Body of pancreas (tissue), 4 donors: ENCODE measurements around the gene UBTD1.

Source experiments
- POLR2A ChIP-seq, 3 donors: fragments of 450-650 bp; IDR thresholded peaks; one replicate each; pipeline ENCODE4 v1.6.1; 2016; ENCODE audit warnings: antibody characterized with exemption in 3 of 3, mild to moderate bottlenecking in 2 of 3
- TF ChIP-seq, protein P1 (sequence below), 7 experiments: fragments of 450-650 bp in 4 of 7; fragments of 200-600 bp in 3 of 7; sonication (generic) in 3 of 7; IDR thresholded peaks; one replicate each; pipeline ENCODE4 v1.5.1; 2016 to 2019; ENCODE audit warnings: antibody characterized with exemption in 7 of 7

DNA sequence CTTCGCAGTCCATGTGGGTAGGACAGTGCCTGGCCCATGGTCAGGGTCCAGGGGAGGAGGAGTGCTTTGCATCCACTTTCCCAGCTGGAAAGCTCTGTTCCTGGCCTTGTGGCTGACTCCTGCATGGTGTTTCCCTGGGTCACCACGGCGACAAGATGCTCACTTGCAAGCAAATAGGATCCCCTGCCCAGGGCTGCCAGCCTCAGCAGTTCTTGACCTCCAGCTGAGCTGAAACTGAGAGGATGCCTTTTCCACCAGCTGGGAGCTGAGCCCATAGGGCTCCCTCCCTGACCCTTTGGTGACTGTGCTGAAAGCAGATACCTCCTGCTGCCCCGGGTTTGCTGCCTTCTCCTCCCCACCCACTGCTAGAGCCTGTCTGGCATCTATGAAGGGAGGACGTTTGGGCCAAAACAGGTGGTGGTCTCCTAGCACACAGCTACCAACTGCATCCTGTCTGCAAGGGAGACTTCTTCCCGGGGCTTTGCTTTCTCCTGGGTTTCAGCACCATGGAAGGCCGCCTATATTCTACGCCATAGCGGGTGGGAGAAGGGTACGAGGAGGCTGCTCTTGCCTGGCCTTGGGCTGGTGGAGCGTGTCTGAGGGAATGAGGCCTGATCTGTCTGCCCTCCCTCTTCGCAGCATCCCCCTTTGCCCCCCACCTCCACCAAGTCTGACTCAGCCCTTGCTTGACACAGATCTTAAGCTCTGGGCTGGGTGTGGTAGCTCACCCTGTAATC lies 34.4 kb downstream of the UBTD1 start:
- TF ChIP-seq, protein P1, sequence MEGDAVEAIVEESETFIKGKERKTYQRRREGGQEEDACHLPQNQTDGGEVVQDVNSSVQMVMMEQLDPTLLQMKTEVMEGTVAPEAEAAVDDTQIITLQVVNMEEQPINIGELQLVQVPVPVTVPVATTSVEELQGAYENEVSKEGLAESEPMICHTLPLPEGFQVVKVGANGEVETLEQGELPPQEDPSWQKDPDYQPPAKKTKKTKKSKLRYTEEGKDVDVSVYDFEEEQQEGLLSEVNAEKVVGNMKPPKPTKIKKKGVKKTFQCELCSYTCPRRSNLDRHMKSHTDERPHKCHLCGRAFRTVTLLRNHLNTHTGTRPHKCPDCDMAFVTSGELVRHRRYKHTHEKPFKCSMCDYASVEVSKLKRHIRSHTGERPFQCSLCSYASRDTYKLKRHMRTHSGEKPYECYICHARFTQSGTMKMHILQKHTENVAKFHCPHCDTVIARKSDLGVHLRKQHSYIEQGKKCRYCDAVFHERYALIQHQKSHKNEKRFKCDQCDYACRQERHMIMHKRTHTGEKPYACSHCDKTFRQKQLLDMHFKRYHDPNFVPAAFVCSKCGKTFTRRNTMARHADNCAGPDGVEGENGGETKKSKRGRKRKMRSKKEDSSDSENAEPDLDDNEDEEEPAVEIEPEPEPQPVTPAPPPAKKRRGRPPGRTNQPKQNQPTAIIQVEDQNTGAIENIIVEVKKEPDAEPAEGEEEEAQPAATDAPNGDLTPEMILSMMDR (IDR thresholded peaks at IDR 0.05), result no peak
- no peak for TF ChIP-seq POLR2A (IDR thresholded peaks at IDR 0.05)
